Endothelial cell of umbilical vein (primary cell): ENCODE results near the gene TMEM178B. TPM values are rescaled to one million over a fixed set of nuclear protein-coding genes. Genes with fewer than 3 reads are reported as not detected.

Source experiments
- BruUV-seq: library from RNA; stranded (reverse); fragments of 400-500 nt; replicated peaks from 2 replicates; lab custom pipeline; 2021; lab: Mats Ljungman, UMichigan
- CTCF ChIA-PET: fragments of 300-600, 350-600 bp; sonication (Branson Sonifier 250); formaldehyde crosslinking; loops from one replicate; lab custom pipeline; 2021; ENCODE audit warnings: antibody characterized with exemption, inconsistent platforms; lab: Charles Lee
- POLR2A ChIA-PET: fragments of 300-600, 350-600 bp; sonication (Branson Sonifier 250); formaldehyde crosslinking; loops from one replicate; lab custom pipeline; 2021; ENCODE audit warnings: antibody characterized with exemption, inconsistent platforms; lab: Charles Lee
- DNase-seq: peaks from one replicate; pipeline ENCODE4 v3.0.0-alpha.2; 2011; ENCODE audit warnings: low read depth, low spot score
- FAIRE-seq: peaks from 2 replicates; lab custom pipeline; 2011; peaks lifted over from hg19 to GRCh38; lab: Jason Lieb, UNC
- H2AFZ ChIP-seq: 2 replicates; pipeline ENCODE4 v1.6.0; 2012; ENCODE audit warnings: low read depth, low read length, control low read depth, inconsistent platforms
- H3K27ac ChIP-seq: 2 replicates; pipeline ENCODE4 v1.5.1; 2011; ENCODE audit warnings: low read depth, mild to moderate bottlenecking, control low read depth, low read length, moderate library complexity; ENCODE audit not compliant: insufficient read depth
- H3K27me3 ChIP-seq, 2 experiments: 2 replicates each; pipeline versions ENCODE4 v1.6.0 to v1.6.1; 2011; ENCODE audit warnings: low read length in 2 of 2, mixed read lengths in 1 of 2; ENCODE audit not compliant: control insufficient read depth in 2 of 2, insufficient read depth in 2 of 2
- H3K36me3 ChIP-seq, 2 experiments: 2 replicates in 1 of 2; 3 replicates in 1 of 2; pipeline ENCODE4 v1.5.1; 2011; ENCODE audit warnings: low read length in 2 of 2, mild to moderate bottlenecking in 1 of 2, moderate library complexity in 1 of 2; ENCODE audit not compliant: control insufficient read depth in 2 of 2, insufficient read depth in 2 of 2; ENCODE audit errors: extremely low read depth in 1 of 2
- H3K4me1 ChIP-seq: 3 replicates; pipeline ENCODE4 v1.5.1; 2011; ENCODE audit warnings: mild to moderate bottlenecking, low read length; ENCODE audit not compliant: control insufficient read depth, insufficient read depth; ENCODE audit errors: extremely low read depth
- H3K4me2 ChIP-seq: 2 replicates; pipeline ENCODE4 v1.6.1; 2011; ENCODE audit warnings: low read length, control low read depth, mixed read lengths; ENCODE audit not compliant: insufficient read depth
- H3K4me3 ChIP-seq, 3 experiments: fragments of 200-600 bp in 1 of 3; sonication (generic), shearing (Covaris generic) in 1 of 3; replicated peaks in 1 of 3; 2 replicates each; pipeline ENCODE4 v1.5.1; 2011 to 2016; ENCODE audit warnings: control low read depth in 3 of 3, low read length in 3 of 3, mild to moderate bottlenecking in 2 of 3, inconsistent platforms in 1 of 3, low read depth in 1 of 3, moderate library complexity in 1 of 3; ENCODE audit not compliant: insufficient read depth in 1 of 3
- H3K79me2 ChIP-seq: 2 replicates; pipeline ENCODE4 v1.6.0; 2012; ENCODE audit warnings: low read length, inconsistent platforms; ENCODE audit not compliant: control insufficient read depth, insufficient read depth
- H3K9ac ChIP-seq: replicated peaks from 2 replicates; pipeline ENCODE3; 2011; ENCODE audit warnings: low read length, control low read depth; ENCODE audit not compliant: insufficient read depth; ENCODE audit errors: extremely low read depth
- H3K9me1 ChIP-seq: replicated peaks from 3 replicates; pipeline ENCODE4 v1.6.0; 2011; ENCODE audit warnings: mild to moderate bottlenecking, low read length; ENCODE audit not compliant: control insufficient read depth, insufficient read depth; ENCODE audit errors: extremely low read depth
- H3K9me3 ChIP-seq: replicated peaks from 2 replicates; pipeline ENCODE4 v1.5.1; 2012; ENCODE audit warnings: low read length, inconsistent platforms; ENCODE audit not compliant: control insufficient read depth, insufficient read depth
- H4K20me1 ChIP-seq: replicated peaks from 2 replicates; pipeline ENCODE3; 2011; ENCODE audit warnings: mild to moderate bottlenecking, low read length; ENCODE audit not compliant: control insufficient read depth, insufficient read depth; ENCODE audit errors: extremely low read depth
- CTCF ChIP-seq, 2 donors: IDR thresholded peaks; 1 replicate in 1 of 2; 2 replicates in 1 of 2; pipeline ENCODE4 v1.5.1; 2011; ENCODE audit warnings: low read length in 2 of 2, mild to moderate bottlenecking in 2 of 2, moderate library complexity in 2 of 2, control low read depth in 1 of 2, inconsistent platforms in 1 of 2, low read depth in 1 of 2; ENCODE audit not compliant: insufficient read depth in 1 of 2; ENCODE audit errors: extremely low read depth in 1 of 2
- EZH2 ChIP-seq: IDR thresholded peaks from 2 replicates; pipeline ENCODE4 v1.6.1; 2012; ENCODE audit warnings: borderline replicate concordance, low read depth, mild to moderate bottlenecking, moderate library complexity, low read length, inconsistent platforms; ENCODE audit not compliant: severe bottlenecking
- FOS ChIP-seq: IDR thresholded peaks from 2 replicates; pipeline ENCODE4 v1.6.1; 2011; ENCODE audit warnings: mild to moderate bottlenecking, low read length, moderate library complexity, borderline replicate concordance; ENCODE audit not compliant: insufficient read depth
- GATA2 ChIP-seq: IDR thresholded peaks from 2 replicates; pipeline ENCODE4 v1.7.0; 2011; ENCODE audit warnings: low read depth, mild to moderate bottlenecking, moderate library complexity, mixed read lengths, low read length; ENCODE audit not compliant: insufficient read length, insufficient read depth
- JUN ChIP-seq: IDR thresholded peaks from 2 replicates; pipeline ENCODE4 v1.6.1; 2011; ENCODE audit warnings: borderline replicate concordance, low read depth; ENCODE audit not compliant: insufficient read length, insufficient read depth
- MYC ChIP-seq: IDR thresholded peaks from one replicate; pipeline ENCODE4 v1.6.1; 2011; ENCODE audit warnings: mild to moderate bottlenecking, low read depth, low read length
- POLR2A ChIP-seq: IDR thresholded peaks from 2 replicates; pipeline ENCODE4 v1.6.1; 2012; ENCODE audit warnings: low read depth, mild to moderate bottlenecking, control low read depth, low read length
- POLR2AphosphoS5 ChIP-seq: IDR thresholded peaks from 2 replicates; pipeline ENCODE4 v1.6.1; 2012; ENCODE audit warnings: low read depth, mild to moderate bottlenecking, control low read depth, low read length, moderate library complexity; ENCODE audit not compliant: insufficient read depth
- dilution Hi-C: fragments of 300-500 bp; cut with MboI; formaldehyde crosslinking; loops from one replicate; pipeline ENCODE4 v1.15.0; 2019; ENCODE audit warnings: low sequenced_read_pairs; ENCODE audit not compliant: extremely low pct_ligation_motif_present
- intact Hi-C: fragments of 100-400 bp; cut with micrococcal nuclease; formaldehyde crosslinking; loops from one replicate; pipeline ENCODE4 v1.10.0; 2022
- polyA plus RNA-seq, 4 experiments: library from polyadenylated mRNA; depleted of rRNA in 3 of 4; stranded (reverse) in 3 of 4; unstranded in 1 of 4; fragments of >200 nt; gene quantifications; 2 replicates each; pipeline versions ENCODE4 v1.2.1 to v1.2.3, GENCODE V29; 2011 to 2012; ENCODE audit warnings: missing spikeins in 1 of 4
- total RNA-seq: library from RNA; stranded (reverse); gene quantifications from 2 replicates; pipeline ENCODE4 v1.2.3, GENCODE V29; 2021
- TF ChIP-seq, protein P1 (sequence below): IDR thresholded peaks from 2 replicates; pipeline ENCODE4 v1.6.1; 2011; ENCODE audit not compliant: insufficient read depth, insufficient read length

The TMEM178B gene
- total and polyA plus RNA-seq, 2 donors (not counting 3 experiments of a cell fraction or from before 2014, with no cell fraction given): not detected

DNA sequence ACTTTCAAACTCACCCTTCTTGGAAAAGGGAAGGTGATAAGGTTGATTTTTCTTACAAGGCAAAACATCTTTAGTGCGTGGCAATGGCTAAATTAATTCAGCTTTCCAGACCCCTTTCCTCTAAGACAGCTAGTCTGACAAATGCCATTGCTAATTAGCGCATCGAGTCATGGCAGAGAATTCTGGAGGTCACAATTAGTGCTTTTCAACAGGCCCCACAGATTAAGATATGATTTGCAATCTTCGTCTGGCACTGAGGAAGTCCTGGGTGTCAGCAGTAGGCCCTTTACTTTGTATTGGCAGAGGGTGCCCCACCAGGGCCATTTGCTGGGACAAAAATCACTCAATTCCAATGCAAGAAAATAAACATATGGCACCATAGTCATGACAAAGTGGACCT, 288.1 kb downstream of the TMEM178B start:
- POLR2A ChIA-PET: no interaction called here
- no peak overlapping the region for H3K4me2 ChIP-seq

More for the DNA sequence above, 288.1 kb downstream of the TMEM178B start:
- H3K36me3 ChIP-seq: no peaks in the 10 kb centered on the region
- no peaks in the 10 kb centered on the region for H3K9me1 ChIP-seq
- BruUV-seq: no TSS peak
- peaks cover 36% of the 10 kb centered on the region for H3K4me1 ChIP-seq
- FAIRE-seq (no peak), DNase-seq (no peak)
- H3K79me2 ChIP-seq: no peaks in the 10 kb centered on the region
- no peak overlapping the region for H3K9ac ChIP-seq
- H3K27me3 ChIP-seq: no peaks in the 10 kb centered on the region
- H3K27ac ChIP-seq: peak overlapping the region; percentile 9
- H3K4me3 ChIP-seq: no peak overlapping the region
- H3K9me3 ChIP-seq: no peaks in the 10 kb centered on the region
- TF ChIP-seq CTCF (IDR thresholded peaks at IDR 0.05; ENCODE audit: extremely low read depth in 1 of 2, insufficient read depth in 1 of 2, low read depth in 1 of 2, low read length in 2 of 2) (no peak), GATA2 (no peak), JUN (no peak), EZH2 (no peak), POLR2AphosphoS5 (no peak), POLR2A (no peak), MYC (no peak), FOS (no peak)
- TF ChIP-seq, protein P1, sequence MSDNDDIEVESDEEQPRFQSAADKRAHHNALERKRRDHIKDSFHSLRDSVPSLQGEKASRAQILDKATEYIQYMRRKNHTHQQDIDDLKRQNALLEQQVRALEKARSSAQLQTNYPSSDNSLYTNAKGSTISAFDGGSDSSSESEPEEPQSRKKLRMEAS: no peak
- dilution Hi-C loops (no loop called here), intact Hi-C loops (loop anchor here (2.0 to 10.0 kb wide), 3 partner anchors 347 to 440 kb away; partner anchors contain the start of genes BRAF and MRPS33)
- H2AFZ ChIP-seq: no peak overlapping the region
- CTCF ChIA-PET: no interaction called here
- no peaks in the 10 kb centered on the region for H4K20me1 ChIP-seq
